Transverse colon (tissue), 4 donors: ENCODE measurements around the gene PLA2G4F.

Experiments
- POLR2AphosphoS5 ChIP-seq, 3 donors: sonication (generic); formaldehyde crosslinking; IDR thresholded peaks; one replicate each; pipeline ENCODE4 v1.6.1; 2016; ENCODE audit warnings: antibody characterized with exemption in 3 of 3
- TF ChIP-seq, protein P1 (sequence below), 5 experiments: fragments of 200-600 bp in 3 of 5; fragments of 450-650 bp in 2 of 5; sonication (generic) in 3 of 5; IDR thresholded peaks; 1 replicate in 2 of 5; 2 replicates in 3 of 5; pipeline ENCODE4 v1.5.1; 2016 to 2017; ENCODE audit warnings: antibody characterized with exemption in 5 of 5, inconsistent platforms in 3 of 5, mild to moderate bottlenecking in 2 of 5, moderate library complexity in 1 of 5

DNA sequence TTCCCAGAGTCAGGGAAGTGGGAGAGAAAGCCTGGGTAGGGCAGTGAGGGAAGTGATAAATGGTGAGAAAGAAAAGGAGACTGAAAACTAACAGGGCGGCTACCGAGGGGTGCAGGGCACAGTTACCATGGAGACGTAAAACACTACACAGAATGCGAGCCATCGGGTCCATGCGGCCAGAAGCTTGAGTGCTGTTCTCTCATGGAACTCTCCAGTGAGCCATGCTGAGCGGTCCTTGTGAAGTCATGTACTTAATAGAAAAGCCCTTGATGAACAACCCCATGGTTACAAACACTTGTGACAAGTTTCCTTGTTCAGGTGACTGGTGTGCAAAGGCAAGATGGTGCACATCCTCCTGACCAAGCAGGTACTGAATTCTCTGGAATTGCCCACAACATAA is 3.7 kb upstream of the PLA2G4F start:
- TF ChIP-seq, protein P1, sequence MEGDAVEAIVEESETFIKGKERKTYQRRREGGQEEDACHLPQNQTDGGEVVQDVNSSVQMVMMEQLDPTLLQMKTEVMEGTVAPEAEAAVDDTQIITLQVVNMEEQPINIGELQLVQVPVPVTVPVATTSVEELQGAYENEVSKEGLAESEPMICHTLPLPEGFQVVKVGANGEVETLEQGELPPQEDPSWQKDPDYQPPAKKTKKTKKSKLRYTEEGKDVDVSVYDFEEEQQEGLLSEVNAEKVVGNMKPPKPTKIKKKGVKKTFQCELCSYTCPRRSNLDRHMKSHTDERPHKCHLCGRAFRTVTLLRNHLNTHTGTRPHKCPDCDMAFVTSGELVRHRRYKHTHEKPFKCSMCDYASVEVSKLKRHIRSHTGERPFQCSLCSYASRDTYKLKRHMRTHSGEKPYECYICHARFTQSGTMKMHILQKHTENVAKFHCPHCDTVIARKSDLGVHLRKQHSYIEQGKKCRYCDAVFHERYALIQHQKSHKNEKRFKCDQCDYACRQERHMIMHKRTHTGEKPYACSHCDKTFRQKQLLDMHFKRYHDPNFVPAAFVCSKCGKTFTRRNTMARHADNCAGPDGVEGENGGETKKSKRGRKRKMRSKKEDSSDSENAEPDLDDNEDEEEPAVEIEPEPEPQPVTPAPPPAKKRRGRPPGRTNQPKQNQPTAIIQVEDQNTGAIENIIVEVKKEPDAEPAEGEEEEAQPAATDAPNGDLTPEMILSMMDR (IDR thresholded peaks at IDR 0.05): no peak
- TF ChIP-seq POLR2AphosphoS5 (IDR thresholded peaks at IDR 0.05): no peak
